Ovary (tissue), 3 donors: ENCODE data around the gene ERCC3.

ENCODE experiments used
- CTCF ChIP-seq, 3 donors: fragments of 450-650 bp in 2 of 3; fragments of 200-600 bp in 1 of 3; IDR thresholded peaks; one replicate each; pipeline versions ENCODE4 v1.5.1 to v1.8.0; 2016 to 2022; ENCODE audit warnings: antibody characterized with exemption in 3 of 3, mild to moderate bottlenecking in 1 of 3
- POLR2A ChIP-seq: fragments of 450-650 bp; IDR thresholded peaks from one replicate; pipeline ENCODE4 v1.6.1; 2017; ENCODE audit warnings: antibody characterized with exemption, mild to moderate bottlenecking, moderate library complexity
- donor health status: DM: no; HTN: no; CAD: no.

GRCh38 chr2:127308586-127309138 lies 14.7 kb upstream of the ERCC3 start:
- no peak for TF ChIP-seq CTCF (IDR thresholded peaks at IDR 0.05)
- TF ChIP-seq POLR2A, result no peak
